ENCODE data around the gene GAPT.

Gene GAPT

DNA sequence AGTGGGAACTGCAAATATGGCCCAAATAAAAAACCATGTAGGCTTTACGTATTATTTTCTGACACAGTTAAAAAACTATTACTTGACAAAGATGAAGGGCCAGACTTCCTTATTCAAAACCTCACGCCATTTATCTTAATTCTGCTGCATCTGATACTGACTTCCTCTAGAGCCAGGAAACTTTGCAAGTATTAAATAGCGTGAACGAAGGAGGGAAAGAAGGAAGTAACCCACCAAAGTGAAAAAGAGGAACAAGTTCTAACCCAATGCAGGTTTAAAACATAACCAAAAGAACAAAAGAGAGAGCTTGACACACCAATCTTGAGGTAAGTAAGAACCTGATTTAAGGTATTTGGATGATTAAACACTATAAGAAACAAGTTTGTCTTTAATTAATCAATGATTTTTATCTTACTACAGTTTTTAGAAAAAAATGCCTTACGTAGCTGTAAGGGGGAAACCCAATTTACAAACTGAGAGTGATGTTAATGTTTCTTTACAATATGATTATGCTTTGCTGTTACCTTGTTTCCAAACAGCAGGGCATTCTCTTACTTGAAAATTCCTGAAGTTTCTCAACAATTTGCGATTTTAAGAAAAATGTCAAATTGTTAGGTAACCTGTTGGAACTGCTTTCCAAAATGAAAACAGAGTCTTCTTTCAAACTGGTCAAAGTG, at the start of gene GAPT:
Gene GAPT (plus strand): TSS at position 220 of the 677 bp plus-strand sequence. CDS start 3,102 bp downstream, outside the sequence.
- DNase-seq (ENCODE audit: low spot score), result peak; percentile 10
- no peak for TF ChIP-seq CTCF (IDR thresholded peaks at IDR 0.05; ENCODE audit: extremely low read depth, missing control alignments)

DNA sequence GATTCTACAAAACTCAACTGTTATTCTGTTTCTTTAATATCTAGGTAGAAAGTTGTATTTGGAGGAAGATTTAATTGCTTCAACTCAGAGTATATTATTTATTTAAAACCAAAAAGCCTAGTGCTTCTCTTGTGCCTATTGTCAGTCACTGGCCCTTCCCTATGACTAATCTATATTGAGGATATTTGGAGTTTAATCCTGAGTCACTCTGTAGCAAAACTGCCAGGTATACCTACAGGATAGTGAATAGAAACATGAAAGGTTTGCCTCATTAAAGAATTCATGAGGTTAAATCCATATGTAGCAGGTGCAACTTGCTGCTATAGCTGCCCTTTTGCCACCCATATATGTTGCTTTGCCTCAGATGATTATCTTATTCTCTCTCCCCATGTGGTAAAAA, 46.4 kb upstream of the GAPT start:
- TF ChIP-seq CTCF (IDR thresholded peaks at IDR 0.05; ENCODE audit: extremely low read depth, missing control alignments), result no peak

DNA sequence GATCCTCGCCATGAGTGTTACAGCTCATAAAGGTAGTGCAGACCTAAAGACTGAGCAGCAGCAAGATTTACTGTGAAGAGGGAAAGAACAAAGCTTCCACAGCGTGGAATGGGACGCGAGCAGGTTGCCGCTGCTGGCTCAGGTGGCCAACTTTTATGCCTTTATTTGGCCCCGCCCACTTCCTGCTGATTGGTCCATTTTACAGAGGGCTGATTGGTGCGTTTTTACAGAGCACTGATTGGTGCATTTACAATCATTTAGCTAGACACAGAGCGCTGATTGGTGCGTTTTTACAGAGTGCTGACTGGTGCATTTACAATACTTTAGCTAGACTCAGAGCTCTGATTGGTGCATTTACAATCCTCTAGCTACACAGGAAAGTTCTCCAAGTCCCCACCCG, 45.2 kb upstream of the GAPT start:
- TF ChIP-seq CTCF (IDR thresholded peaks at IDR 0.05; ENCODE audit: extremely low read depth, missing control alignments), result no peak
- DNase-seq (ENCODE audit: low spot score), result no peak

More for the DNA sequence above, 46.4 kb upstream of the GAPT start:
- DNase-seq (ENCODE audit: low spot score), result no peak

GRCh38 chr5:58447226-58447625, 44.0 kb upstream of the GAPT start:
- no peak for TF ChIP-seq CTCF (IDR thresholded peaks at IDR 0.05; ENCODE audit: extremely low read depth, missing control alignments)
- DNase-seq (ENCODE audit: low spot score), result no peak

GRCh38 chr5:58450018-58450417, 41.2 kb upstream of the GAPT start:
- DNase-seq (ENCODE audit: low spot score), result no peak
- TF ChIP-seq CTCF (IDR thresholded peaks at IDR 0.05; ENCODE audit: extremely low read depth, missing control alignments), result no peak

- TF ChIP-seq CTCF (IDR thresholded peaks at IDR 0.05; ENCODE audit: extremely low read depth, missing control alignments), result no peak
- no peak for DNase-seq (ENCODE audit: low spot score)
These were observed 40.2 kb upstream of the GAPT start for GRCh38 chr5:58450811-58451629.

All from GM20000 (cell line).